Mesothelial cell of epicardium (in vitro differentiated cells): ENCODE data around the gene AP3M1. TPM values are rescaled to one million over a fixed set of nuclear protein-coding genes. Genes with fewer than 3 reads are reported as not detected.
A peak's percentile ranks its signal among the peaks of the same experiment; 100 is the strongest.

Source experiments
- DNase-seq, 2 experiments: peaks; one replicate each; pipeline ENCODE4 v3.0.0; 2021; ENCODE audit warnings: low spot score in 2 of 2; ENCODE audit not compliant: unreplicated experiment in 2 of 2
- H3K27ac Mint-ChIP-seq: 2 replicates; pipeline ENCODE4 v1.8.0; 2021; ENCODE audit warnings: mixed read lengths
- H3K27me3 Mint-ChIP-seq: 2 replicates; pipeline ENCODE4 v1.8.0; 2021; ENCODE audit warnings: low read depth, mixed read lengths
- H3K36me3 Mint-ChIP-seq: 2 replicates; pipeline ENCODE4 v1.8.0; 2021; ENCODE audit warnings: mixed read lengths
- H3K4me1 Mint-ChIP-seq: 2 replicates; pipeline ENCODE4 v1.8.0; 2021; ENCODE audit warnings: mixed read lengths
- H3K4me3 Mint-ChIP-seq: 2 replicates; pipeline ENCODE4 v1.8.0; 2021; ENCODE audit warnings: mild to moderate bottlenecking, moderate library complexity, mixed read lengths
- H3K9me3 Mint-ChIP-seq: 2 replicates; pipeline ENCODE4 v1.8.0; 2021; ENCODE audit warnings: mixed read lengths
- total RNA-seq: library from RNA; stranded (reverse); gene quantifications from 3 replicates; pipeline ENCODE4 v1.2.1, GENCODE V29; 2021
- TF ChIP-seq, protein P1 (sequence below): fragments of 200-600 bp; sonication (generic); IDR thresholded peaks from one replicate; pipeline ENCODE4 v1.5.0; 2021; ENCODE audit warnings: antibody characterized with exemption; ENCODE audit not compliant: unreplicated experiment

Gene AP3M1, protein sequence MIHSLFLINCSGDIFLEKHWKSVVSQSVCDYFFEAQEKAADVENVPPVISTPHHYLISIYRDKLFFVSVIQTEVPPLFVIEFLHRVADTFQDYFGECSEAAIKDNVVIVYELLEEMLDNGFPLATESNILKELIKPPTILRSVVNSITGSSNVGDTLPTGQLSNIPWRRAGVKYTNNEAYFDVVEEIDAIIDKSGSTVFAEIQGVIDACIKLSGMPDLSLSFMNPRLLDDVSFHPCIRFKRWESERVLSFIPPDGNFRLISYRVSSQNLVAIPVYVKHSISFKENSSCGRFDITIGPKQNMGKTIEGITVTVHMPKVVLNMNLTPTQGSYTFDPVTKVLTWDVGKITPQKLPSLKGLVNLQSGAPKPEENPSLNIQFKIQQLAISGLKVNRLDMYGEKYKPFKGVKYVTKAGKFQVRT
- 47.6 to 49.4 TPM (median 48.7 TPM) in 3 replicates for total RNA-seq

DNA sequence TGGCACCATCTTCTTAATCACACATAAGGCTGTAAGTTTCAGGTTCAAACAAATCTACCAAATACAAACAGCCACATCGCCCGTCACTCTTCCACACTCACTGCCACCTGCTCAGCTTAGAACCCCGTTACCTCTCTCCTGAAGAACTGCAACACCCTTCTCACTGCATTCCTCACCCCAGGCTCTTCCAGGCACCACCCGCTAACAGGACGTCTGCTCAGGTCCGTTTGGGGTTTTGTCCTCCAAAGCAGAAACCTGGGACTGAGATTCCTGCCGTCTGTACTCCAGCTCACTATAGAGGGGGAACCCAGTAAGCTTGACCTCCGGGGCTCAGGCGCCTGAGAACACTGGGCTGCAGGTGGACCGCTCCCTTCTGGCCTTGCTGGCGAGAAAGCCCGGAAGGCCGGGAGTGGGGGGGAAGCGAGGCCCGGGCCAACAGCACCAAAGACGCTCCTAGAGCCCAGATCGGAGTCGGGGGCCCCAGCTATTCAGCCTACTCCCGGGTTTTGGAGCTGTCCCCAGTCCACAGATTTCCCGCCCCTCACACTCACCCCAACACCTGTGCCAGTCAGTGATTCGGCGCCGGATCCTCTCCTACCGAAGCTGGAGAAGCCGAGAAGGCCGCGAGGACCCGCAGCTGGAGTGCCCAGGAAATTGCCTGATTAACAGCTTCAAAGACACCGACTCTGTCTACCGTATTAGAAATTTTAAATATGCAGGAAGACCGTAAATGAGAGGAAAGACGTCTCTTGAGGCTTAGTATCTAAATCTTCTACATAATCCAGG, at the start of gene AP3M1:
Gene AP3M1, minus strand, starts transcription at position 625 of the 786 bp plus-strand sequence. CDS start 12,449 bp downstream, outside the sequence.
- Mint-ChIP-seq H3K4me1 (peaks cover 47% of the 10 kb centered on the region), H3K27ac (no peak within 1 kb of the TSS), H3K27me3 (no peaks in the 10 kb centered on the region), H3K4me3 (no peak within 1 kb of the TSS), H3K9me3 (no peaks in the 10 kb centered on the region), H3K36me3 (peaks cover 7% of the 10 kb centered on the region)
- DNase-seq: peak; percentile 54 to 77
- TF ChIP-seq, protein P1, sequence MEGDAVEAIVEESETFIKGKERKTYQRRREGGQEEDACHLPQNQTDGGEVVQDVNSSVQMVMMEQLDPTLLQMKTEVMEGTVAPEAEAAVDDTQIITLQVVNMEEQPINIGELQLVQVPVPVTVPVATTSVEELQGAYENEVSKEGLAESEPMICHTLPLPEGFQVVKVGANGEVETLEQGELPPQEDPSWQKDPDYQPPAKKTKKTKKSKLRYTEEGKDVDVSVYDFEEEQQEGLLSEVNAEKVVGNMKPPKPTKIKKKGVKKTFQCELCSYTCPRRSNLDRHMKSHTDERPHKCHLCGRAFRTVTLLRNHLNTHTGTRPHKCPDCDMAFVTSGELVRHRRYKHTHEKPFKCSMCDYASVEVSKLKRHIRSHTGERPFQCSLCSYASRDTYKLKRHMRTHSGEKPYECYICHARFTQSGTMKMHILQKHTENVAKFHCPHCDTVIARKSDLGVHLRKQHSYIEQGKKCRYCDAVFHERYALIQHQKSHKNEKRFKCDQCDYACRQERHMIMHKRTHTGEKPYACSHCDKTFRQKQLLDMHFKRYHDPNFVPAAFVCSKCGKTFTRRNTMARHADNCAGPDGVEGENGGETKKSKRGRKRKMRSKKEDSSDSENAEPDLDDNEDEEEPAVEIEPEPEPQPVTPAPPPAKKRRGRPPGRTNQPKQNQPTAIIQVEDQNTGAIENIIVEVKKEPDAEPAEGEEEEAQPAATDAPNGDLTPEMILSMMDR: no peak

DNA sequence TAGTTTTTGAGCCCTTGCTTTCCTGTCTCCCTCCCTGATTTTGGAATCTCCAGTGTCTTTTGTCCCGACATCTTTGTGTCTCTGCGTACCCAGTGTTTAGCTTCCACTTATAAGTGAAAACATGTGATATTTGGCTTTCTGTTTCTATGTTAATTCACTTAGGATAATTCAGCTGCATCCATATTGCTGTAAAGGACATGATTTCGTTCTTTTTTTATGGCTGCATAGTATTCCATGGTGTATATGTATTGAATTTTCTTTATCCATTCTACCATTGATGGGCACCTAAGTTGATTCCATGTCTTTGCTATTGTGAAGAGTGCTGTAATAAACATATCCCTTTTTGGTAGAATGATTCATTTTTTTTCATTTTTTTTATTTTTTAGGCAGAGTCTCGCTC, 48.7 kb upstream of the AP3M1 start:
- Mint-ChIP-seq H3K4me3 (no peak overlapping the region), H3K9me3 (no peaks in the 10 kb centered on the region), H3K36me3 (peaks cover 3% of the 10 kb centered on the region), H3K4me1 (peaks cover 10% of the 10 kb centered on the region), H3K27ac (no peak overlapping the region), H3K27me3 (no peaks in the 10 kb centered on the region)
- TF ChIP-seq, protein P1: no peak
- DNase-seq: no peak

DNA sequence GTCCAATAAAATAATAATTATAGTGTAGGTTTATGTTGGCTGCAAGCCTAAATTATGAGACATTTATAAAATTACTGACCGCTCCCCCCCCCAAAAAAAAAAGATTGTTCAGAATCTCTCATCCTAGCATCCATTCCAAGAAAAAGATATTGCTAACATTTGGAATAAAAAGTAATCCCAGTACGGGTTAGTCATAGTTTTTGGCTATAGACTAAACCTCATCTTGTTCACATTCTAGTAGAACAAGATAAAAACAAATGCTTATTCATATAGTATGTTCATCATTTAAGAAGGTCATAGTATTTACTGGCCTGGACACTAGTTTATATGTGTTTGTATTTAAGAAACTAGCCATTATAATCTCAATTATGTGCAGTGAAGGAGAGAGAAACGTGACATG, 44.4 kb upstream of the AP3M1 start:
- no peak overlapping the region for H3K27ac Mint-ChIP-seq
- no peak overlapping the region for H3K4me3 Mint-ChIP-seq
- H3K9me3 Mint-ChIP-seq: no peaks in the 10 kb centered on the region
- DNase-seq: no peak
- H3K27me3 Mint-ChIP-seq: no peaks in the 10 kb centered on the region
- peaks cover 1% of the 10 kb centered on the region for H3K36me3 Mint-ChIP-seq
- peaks cover 36% of the 10 kb centered on the region for H3K4me1 Mint-ChIP-seq
- TF ChIP-seq, protein P1: no peak

DNA sequence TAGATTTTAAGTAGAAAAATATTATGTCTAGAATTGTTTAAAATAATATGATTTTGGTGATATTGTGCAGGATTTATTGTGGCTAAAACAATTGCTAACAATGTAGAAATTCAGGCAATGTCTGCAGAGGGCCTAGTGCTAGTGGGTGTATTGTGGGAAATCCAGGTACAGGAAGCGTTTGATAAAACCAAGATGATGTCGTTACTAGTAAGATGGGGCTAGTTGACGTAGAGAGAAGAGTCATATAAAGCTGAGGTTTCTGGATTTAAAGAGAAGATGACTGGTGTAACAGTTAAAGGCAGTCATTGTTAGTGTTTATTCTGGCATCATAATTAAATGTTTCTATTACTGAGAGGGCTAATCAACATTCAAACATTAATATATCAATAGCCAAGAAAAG, 43.9 kb upstream of the AP3M1 start:
- no peak for DNase-seq
- Mint-ChIP-seq H3K27me3 (no peaks in the 10 kb centered on the region), H3K27ac (peak overlapping the region; percentile 36), H3K4me3 (no peak overlapping the region), H3K36me3 (peaks cover 1% of the 10 kb centered on the region), H3K4me1 (peaks cover 40% of the 10 kb centered on the region), H3K9me3 (no peaks in the 10 kb centered on the region)
- TF ChIP-seq, protein P1: no peak

DNA sequence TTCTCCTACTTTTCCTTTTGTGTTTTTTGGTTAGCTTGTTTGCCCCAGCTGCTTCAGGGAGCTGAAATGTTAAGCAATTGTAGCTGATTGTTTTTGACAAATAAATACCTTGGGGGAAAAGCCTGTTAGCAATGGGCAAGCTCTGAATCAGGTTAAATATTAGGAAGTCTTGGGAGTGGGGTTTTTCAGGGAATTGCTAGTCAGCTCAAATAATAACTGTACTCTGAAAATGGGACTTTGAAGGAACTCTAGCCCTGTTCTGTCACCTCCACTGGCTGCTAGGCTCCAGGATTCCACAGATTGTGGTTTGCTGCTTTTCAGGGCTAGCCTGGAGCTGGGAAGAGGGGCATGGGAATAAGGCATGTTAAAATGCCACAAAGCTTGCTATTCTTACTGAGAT, 39.9 kb upstream of the AP3M1 start:
- TF ChIP-seq, protein P1: no peak
- no peak for DNase-seq
- H3K27me3 Mint-ChIP-seq: no peaks in the 10 kb centered on the region
- H3K9me3 Mint-ChIP-seq: no peaks in the 10 kb centered on the region
- peak overlapping the region; percentile 33 for H3K4me3 Mint-ChIP-seq
- H3K4me1 Mint-ChIP-seq: peaks cover 51% of the 10 kb centered on the region
- peak overlapping the region; percentile 98 for H3K27ac Mint-ChIP-seq
- peaks cover 1% of the 10 kb centered on the region for H3K36me3 Mint-ChIP-seq
